ENCODE measurements around the gene PRKN.

Gene PRKN

GRCh38 chr6:162491637-162492036, 235.9 kb downstream of the PRKN start:
- TF ChIP-seq, protein P1, sequence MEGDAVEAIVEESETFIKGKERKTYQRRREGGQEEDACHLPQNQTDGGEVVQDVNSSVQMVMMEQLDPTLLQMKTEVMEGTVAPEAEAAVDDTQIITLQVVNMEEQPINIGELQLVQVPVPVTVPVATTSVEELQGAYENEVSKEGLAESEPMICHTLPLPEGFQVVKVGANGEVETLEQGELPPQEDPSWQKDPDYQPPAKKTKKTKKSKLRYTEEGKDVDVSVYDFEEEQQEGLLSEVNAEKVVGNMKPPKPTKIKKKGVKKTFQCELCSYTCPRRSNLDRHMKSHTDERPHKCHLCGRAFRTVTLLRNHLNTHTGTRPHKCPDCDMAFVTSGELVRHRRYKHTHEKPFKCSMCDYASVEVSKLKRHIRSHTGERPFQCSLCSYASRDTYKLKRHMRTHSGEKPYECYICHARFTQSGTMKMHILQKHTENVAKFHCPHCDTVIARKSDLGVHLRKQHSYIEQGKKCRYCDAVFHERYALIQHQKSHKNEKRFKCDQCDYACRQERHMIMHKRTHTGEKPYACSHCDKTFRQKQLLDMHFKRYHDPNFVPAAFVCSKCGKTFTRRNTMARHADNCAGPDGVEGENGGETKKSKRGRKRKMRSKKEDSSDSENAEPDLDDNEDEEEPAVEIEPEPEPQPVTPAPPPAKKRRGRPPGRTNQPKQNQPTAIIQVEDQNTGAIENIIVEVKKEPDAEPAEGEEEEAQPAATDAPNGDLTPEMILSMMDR (conservative IDR thresholded peaks at IDR 0.05) = no peak
- TF ChIP-seq ZFX (IDR thresholded peaks at IDR 0.05) = no peak
- H3K27ac ChIP-seq = no peak overlapping the region

DNA sequence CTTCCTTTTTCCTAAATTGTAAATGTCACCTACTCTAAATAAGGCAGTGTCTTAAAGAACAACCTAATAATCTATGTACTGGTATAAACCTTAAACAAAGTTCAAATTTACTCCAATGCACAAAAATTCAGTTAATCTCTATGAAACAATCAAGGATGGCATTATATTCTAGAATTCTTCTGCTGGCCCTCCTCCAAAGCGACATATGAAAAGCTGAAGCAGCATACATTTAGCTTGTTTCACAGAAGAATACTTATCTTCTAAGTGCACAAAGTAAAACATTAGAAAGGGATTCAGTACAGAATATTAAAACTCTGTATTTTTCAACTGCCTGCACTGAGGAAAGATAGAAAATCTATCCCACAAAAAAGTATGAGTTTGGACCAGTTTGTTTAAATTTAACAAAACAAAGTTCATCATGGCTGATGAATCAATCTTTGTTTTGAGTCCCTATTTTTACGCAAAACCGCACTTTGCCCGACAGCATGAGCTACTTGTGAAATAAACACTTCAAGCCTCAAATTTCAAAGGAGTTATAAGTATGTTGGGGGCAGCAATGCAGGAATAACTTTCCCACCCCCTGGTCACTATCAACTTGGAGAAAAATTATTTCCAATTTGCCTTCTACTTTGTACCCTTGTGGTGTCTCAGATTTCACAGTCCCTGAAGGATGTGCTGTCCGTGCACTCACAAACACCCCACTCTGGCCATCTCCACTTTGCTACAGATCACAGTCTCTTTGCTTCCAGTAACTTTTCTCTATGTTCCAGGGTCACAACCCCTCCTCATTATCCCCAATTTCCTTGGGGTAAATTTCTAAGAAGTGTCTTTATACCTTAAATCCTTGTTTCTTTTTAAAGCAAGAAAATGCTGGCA, 238.2 kb downstream of the PRKN start:
- no peak overlapping the region for H3K27ac ChIP-seq
- no peak for TF ChIP-seq ZFX (IDR thresholded peaks at IDR 0.05)
- TF ChIP-seq, protein P1 (conservative IDR thresholded peaks at IDR 0.05) = no peak

DNA sequence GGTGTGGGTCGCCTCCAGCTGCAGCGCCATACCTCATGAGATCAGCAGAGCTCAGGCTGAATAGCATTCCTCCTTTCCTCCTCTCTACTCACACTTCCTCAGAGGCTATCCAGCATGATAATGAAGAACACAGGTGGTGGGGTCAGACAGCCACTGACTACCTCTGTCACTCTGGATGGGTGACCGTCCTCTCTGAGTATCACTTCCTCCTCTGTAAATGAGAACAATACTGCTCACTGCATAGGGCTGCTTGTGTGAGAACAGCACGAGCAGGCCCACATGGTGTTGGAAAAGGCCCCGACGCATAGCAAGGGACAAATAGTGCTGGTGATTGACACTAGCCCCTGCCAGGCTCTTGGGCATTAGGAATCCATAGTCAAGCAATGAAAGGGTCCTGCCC, 239.1 kb downstream of the PRKN start:
- TF ChIP-seq, protein P1 (conservative IDR thresholded peaks at IDR 0.05) = no peak
- no peak for TF ChIP-seq ZFX (IDR thresholded peaks at IDR 0.05)
- H3K27ac ChIP-seq = no peak overlapping the region

GRCh38 chr6:162485464-162485863, 242.1 kb downstream of the PRKN start:
- H3K27ac ChIP-seq = no peak overlapping the region
- TF ChIP-seq, protein P1 (conservative IDR thresholded peaks at IDR 0.05) = no peak
- no peak for TF ChIP-seq ZFX (IDR thresholded peaks at IDR 0.05)

DNA sequence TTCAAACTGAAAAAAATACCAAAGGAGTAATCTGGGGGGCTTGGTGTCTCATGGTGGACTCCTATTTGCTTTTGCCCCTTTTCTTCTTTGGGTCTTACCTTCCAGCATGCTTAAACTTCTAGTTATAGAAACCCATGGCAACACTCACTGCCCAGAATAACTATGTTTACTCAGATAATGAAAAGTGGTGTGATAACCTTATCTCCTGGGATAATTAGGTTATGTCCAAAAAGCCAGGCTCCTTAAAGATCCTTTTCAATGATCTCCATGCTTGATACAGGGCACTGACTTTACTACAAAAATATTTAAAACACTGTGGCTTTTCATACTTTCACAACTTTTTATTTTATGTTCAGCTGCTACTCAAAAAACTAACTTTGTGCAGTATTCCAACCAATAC, 245.6 kb downstream of the PRKN start:
- H3K27ac ChIP-seq = no peak overlapping the region
- TF ChIP-seq, protein P1 (conservative IDR thresholded peaks at IDR 0.05) = no peak
- no peak for TF ChIP-seq ZFX (IDR thresholded peaks at IDR 0.05)

GRCh38 chr6:162481320-162481719, 246.2 kb downstream of the PRKN start:
- no peak overlapping the region for H3K27ac ChIP-seq
- TF ChIP-seq, protein P1 (conservative IDR thresholded peaks at IDR 0.05) = no peak

GRCh38 chr6:162478192-162478671, 249.3 kb downstream of the PRKN start:
- TF ChIP-seq ZFX (IDR thresholded peaks at IDR 0.05) = no peak
- TF ChIP-seq, protein P1 (conservative IDR thresholded peaks at IDR 0.05) = no peak

More at GRCh38 chr6:162478192-162478671, 249.3 kb downstream of the PRKN start:
- no peak overlapping the region for H3K27ac ChIP-seq

Data from C4-2B (cell line).